ENCODE measurements around the gene SSC5D.

The SSC5D gene

DNA sequence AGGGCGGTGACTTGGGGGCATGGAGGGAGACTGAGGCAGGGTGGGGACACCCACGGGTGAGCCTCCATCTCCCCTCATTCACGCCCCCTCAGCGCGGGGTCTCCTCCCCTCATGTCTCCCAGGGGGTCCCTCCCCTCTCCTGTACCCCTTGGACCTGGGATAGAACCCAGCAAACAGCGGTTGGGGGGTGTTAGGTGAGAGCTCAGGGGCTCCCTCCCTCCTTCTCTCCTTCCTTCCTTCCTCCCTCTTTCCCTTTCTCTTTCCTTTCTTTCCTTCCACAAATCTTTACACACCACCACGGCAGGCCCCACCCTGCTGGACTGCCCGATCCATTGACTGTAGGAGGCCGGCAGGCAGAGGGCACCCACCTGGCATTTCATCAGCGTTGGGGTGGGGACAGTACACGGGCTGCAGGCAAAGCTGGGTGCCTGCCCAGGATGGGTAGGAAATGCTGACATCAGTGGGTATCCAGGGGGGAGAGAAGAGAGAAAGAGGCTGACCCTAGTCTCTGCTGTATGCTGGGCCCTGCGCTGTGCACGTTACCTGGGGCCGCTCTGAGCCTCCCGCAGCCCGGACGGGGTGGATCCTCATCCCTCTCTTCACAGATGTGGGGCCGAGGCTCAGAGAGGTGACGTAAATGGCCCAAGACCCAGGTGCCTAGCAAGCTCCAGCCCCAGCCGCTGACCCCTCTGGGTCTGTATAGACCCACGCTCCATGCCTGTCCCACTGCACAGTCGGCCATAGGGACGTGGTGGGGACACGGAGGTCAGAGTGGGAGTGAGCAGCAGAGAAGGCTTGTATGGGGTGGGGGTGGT, 3.5 kb downstream of the SSC5D start:
- ChIA-PET CTCF (interaction anchor here (8.2 kb wide), 1 partner anchor 13 kb away, joined by 43 read pairs; no protein-coding TSS in a partner anchor), POLR2A (no interaction called here)
- no peak for DNase-seq (ENCODE audit: extremely low spot score)
- TF ChIP-seq, protein P1, sequence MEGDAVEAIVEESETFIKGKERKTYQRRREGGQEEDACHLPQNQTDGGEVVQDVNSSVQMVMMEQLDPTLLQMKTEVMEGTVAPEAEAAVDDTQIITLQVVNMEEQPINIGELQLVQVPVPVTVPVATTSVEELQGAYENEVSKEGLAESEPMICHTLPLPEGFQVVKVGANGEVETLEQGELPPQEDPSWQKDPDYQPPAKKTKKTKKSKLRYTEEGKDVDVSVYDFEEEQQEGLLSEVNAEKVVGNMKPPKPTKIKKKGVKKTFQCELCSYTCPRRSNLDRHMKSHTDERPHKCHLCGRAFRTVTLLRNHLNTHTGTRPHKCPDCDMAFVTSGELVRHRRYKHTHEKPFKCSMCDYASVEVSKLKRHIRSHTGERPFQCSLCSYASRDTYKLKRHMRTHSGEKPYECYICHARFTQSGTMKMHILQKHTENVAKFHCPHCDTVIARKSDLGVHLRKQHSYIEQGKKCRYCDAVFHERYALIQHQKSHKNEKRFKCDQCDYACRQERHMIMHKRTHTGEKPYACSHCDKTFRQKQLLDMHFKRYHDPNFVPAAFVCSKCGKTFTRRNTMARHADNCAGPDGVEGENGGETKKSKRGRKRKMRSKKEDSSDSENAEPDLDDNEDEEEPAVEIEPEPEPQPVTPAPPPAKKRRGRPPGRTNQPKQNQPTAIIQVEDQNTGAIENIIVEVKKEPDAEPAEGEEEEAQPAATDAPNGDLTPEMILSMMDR (IDR thresholded peaks at IDR 0.05; ENCODE audit: control extremely low read depth, extremely low read depth, low read depth, missing control alignments) = no peak

DNA sequence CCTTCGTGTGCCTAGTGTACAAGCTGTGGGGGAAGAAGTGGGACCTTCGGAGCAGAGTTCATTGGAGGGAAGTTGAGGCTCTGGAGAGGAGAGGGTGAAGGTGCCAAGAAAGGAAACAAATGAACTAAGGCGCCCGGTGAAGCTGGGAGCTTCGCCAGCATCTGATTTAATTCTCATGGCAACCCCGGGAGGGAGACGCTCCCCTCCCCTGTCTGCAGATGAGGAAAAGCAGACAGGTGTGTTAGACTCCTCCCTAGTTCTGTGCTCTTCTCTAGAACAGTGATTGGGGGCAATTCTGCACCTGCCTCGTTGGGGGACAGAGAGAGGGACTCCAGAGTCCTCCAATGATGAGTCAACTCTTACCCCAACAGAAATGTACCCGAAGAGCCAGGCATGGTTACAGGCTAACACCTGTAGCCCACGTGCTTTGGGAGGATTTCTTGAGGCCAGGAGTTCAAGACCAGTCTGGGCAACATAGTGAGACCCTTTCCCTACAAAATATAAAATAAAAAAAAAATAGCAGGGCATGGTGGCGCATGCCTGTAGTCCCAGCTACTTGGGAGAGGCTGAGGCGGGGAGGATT, 4.2 kb downstream of the SSC5D start:
- DNase-seq (ENCODE audit: extremely low spot score) = no peak
- POLR2A ChIA-PET = no interaction called here
- TF ChIP-seq, protein P1 (IDR thresholded peaks at IDR 0.05; ENCODE audit: control extremely low read depth, extremely low read depth, low read depth, missing control alignments) = no peak
- CTCF ChIA-PET = interaction anchor here (0.8 to 8.2 kb wide), 3 partner anchors 12 to 140 kb away, joined by 3 to 43 read pairs (median 3); no protein-coding TSS in a partner anchor

DNA sequence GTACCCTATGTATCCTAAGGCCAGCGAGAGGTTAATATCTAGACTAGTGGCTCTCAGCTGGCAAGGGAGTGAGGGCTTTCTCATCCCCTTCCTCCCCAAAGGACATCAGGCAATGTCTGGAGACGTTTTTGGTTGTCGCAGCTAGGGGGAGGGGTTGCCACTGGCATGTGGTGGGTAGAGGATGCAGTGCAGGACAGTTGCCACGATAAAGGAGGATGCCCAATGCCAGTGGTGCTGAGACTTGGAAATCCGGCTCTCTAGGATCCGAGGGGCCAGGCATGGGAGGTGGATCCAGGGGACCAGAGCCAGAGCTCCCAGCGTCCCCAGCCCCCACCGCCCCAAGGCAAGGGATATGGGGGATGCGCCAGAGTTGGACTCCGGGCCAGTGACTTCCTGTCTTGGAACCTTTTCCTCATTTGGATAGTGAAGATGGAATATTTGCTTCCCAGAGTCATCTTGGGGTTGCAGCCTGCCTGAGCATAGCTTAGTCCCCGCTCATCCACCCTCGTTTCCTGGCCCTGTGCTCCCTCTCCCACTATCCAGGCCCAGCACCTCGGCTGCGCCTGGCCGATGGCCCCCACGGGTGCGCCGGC, 4.9 kb downstream of the SSC5D start:
- TF ChIP-seq, protein P1 (IDR thresholded peaks at IDR 0.05; ENCODE audit: control extremely low read depth, extremely low read depth, low read depth, missing control alignments) = no peak
- ChIA-PET CTCF (interaction anchor here (0.8 to 8.2 kb wide), 3 partner anchors 11 to 139 kb away, joined by 3 to 43 read pairs (median 3); no protein-coding TSS in a partner anchor), POLR2A (interaction anchor here (0.7 kb wide), 1 partner anchor 8 kb away, joined by 3 read pairs; no protein-coding TSS in a partner anchor)
- no peak for DNase-seq (ENCODE audit: extremely low spot score)

DNA sequence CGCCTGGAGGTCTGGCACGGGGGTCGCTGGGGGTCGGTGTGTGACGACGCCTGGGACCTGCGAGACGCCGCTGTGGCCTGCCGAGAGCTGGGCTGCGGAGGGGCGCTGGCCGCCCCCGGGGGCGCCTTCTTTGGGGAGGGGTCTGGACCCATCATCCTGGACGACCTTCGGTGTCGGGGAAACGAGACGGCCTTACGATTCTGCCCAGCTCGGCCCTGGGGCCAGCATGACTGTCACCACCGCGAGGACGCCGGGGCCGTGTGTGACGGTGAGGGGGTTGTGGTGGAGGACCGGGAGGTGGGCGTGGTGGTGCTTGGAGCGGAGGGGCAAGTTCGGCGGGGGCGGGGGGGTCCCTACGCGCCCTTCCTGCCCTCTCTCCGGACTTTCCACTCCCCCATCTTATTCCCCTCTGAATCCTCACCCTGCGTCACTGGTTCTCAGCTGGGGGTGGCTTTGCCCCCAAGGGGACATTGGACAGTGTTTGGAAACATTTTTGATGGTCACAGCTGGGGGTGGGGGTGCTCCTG, 5.5 kb downstream of the SSC5D start:
- DNase-seq (ENCODE audit: extremely low spot score) = no peak
- ChIA-PET POLR2A (interaction anchor here (0.6 to 0.7 kb wide), 2 partner anchors 8 to 108 kb away, joined by 3 read pairs; partner anchors contain the start of gene RPL28), CTCF (interaction anchor here (1.0 to 8.2 kb wide), 3 partner anchors 11 to 139 kb away, joined by 3 to 43 read pairs (median 8); no protein-coding TSS in a partner anchor)
- TF ChIP-seq, protein P1 (IDR thresholded peaks at IDR 0.05; ENCODE audit: control extremely low read depth, extremely low read depth, low read depth, missing control alignments) = no peak

DNA sequence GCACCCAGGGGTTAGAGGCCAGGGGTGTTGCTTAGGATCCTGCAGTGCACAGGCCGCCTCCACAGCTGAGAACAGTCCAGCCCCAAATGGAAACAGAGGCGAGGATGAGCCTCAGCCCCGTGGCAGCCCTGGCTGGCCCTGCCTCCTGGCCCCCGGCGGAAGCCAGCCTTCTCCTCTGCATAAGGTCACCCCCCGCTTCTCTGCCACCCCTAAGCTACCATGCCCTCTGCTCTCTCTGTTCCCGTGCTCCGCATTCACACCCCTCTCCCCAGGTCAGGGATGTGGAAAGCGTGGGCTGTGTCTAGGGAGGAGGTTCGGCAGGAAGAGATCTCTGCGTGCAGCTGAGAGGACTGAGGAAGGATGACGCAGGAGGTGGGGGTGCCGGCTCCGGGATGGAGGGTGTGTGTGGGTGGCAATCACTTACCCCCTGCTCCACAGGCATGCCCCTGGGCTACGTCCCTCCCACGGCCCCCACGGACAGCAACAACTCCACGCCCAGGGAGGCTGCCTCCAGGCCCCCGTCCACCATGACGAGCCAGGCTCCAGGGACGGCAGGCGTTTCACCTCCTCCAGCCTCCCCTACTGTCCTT, 6.0 kb downstream of the SSC5D start:
- DNase-seq (ENCODE audit: extremely low spot score) = no peak
- TF ChIP-seq, protein P1 (IDR thresholded peaks at IDR 0.05; ENCODE audit: control extremely low read depth, extremely low read depth, low read depth, missing control alignments) = no peak
- CTCF ChIA-PET = interaction anchor here (0.7 to 8.2 kb wide), 3 partner anchors 10 to 27 kb away, joined by 3 to 43 read pairs (median 8); no protein-coding TSS in a partner anchor
- POLR2A ChIA-PET = interaction anchor here (0.6 kb wide), 1 partner anchor 109 kb away, joined by 3 read pairs; the partner anchor contains the start of gene RPL28
